Esophagus squamous epithelium (tissue), 4 donors: ENCODE data around the gene PRRC2B.

Experiments used
- CTCF ChIP-seq, 6 experiments: fragments of 450-650 bp in 4 of 6; fragments of 200-600 bp in 2 of 6; sonication (generic) in 2 of 6; IDR thresholded peaks; one replicate each; pipeline ENCODE4 v1.5.1; 2016 to 2019; ENCODE audit warnings: antibody characterized with exemption in 6 of 6, mild to moderate bottlenecking in 4 of 6, moderate library complexity in 4 of 6
- POLR2A ChIP-seq, 4 donors: fragments of 450-650 bp; IDR thresholded peaks; one replicate each; pipeline ENCODE4 v1.6.1; 2017; ENCODE audit warnings: antibody characterized with exemption in 4 of 4, mild to moderate bottlenecking in 4 of 4, moderate library complexity in 3 of 4

- TF ChIP-seq CTCF (IDR thresholded peaks at IDR 0.05) (no peak), POLR2A (IDR thresholded peaks at IDR 0.05) (no peak)
These were observed 44.4 kb upstream of the PRRC2B start for GRCh38 chr9:131349522-131349880.
